ENCODE results near the gene DECR2. TPM values are rescaled to one million over a fixed set of nuclear protein-coding genes. Genes with fewer than 3 reads are reported as not detected.

DECR2 gene
- total RNA-seq, 1 experiment from 2014 or later, result 17.1 TPM

DNA sequence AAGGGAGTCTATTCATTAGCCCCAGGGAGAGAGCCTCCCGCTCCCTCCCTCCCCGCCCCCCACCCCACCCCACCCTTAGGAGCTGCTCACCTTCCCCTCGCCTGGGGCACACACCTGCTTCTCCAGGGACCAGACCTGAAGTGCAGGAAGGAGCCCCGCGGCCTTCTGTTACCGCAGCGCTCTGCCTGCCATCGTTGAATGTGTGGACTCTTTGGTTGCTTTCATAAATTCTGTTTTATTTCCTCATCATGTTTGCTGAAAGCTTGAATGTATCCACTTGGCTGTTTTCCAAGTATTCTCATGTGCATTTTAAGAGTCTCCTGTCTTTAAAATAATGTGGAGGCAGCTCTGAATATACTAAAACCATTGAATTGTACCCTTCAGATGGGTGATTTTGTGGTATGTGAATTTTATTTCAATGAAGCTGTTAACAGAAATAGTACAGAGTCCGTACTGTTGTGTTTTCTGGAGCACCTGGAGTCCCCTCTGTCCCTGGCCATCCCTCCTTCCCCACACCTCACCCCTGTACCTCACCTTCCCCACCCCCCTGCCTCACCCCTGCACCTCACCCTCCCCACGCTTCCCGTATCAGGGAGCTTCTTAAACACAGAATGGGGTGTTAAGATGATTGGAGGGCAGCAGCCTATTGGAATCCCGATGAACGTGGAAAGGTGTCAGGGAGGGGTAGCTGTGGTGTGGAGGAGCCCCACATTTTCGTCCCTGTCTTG, 49.3 kb downstream of the DECR2 start:
- ChIA-PET RAD21 (ENCODE audit: low non-redundant PET in 1 of 2, low total read pairs in 2 of 2, uncharacterized antibody in 2 of 2, unreplicated experiment in 2 of 2) (no interaction called here), CTCF (no interaction called here), POLR2A (no interaction called here)
- Histone ChIP-seq H3K79me2 (ENCODE audit: insufficient read depth, low read length) (no peaks in the 10 kb centered on the region; the same call in 1 of the 2 replicates), H3K27ac (ENCODE audit: low read depth, low read length) (no peak overlapping the region), H3K9ac (ENCODE audit: low read length) (no peak overlapping the region), H3K36me3 (ENCODE audit: control insufficient read depth in 1 of 2, insufficient read depth in 2 of 2, low read length in 2 of 2) (no peaks in the 10 kb centered on the region), H3K4me1 (ENCODE audit: control insufficient read depth in 1 of 2, insufficient read depth in 2 of 2, low read length in 2 of 2) (peaks cover 4 to 5% of the 10 kb centered on the region in 2 experiments; a peak in 2 of 4 replicates), H3K27me3 (ENCODE audit: insufficient read depth, low read length) (no peaks in the 10 kb centered on the region), H3K4me2 (ENCODE audit: low read length) (no peak overlapping the region), H3K4me3 (replicated peaks in 1 of 2; ENCODE audit: low read depth in 1 of 2, low read length in 2 of 2) (no peak overlapping the region), H3K9me2 (ENCODE audit: insufficient read depth) (no peaks in the 10 kb centered on the region), H2AFZ (ENCODE audit: low read depth, low read length, poor library complexity, severe bottlenecking) (no peak overlapping the region), H3K9me3 (ENCODE audit: control insufficient read depth in 1 of 2, insufficient read depth in 1 of 2, low read depth in 1 of 2, low read length in 2 of 2) (no peaks in the 10 kb centered on the region), H4K20me1 (ENCODE audit: insufficient read depth) (no peaks in the 10 kb centered on the region)
- TF ChIP-seq, protein P1, sequence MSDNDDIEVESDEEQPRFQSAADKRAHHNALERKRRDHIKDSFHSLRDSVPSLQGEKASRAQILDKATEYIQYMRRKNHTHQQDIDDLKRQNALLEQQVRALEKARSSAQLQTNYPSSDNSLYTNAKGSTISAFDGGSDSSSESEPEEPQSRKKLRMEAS (IDR thresholded peaks at IDR 0.05), result no peak
- DNase-seq (ENCODE audit: low read depth, low spot score) (no peak), ATAC-seq (no peak)
- intact Hi-C loops (cut with micrococcal nuclease), result no loop called here
- BruUV-seq (replicated peaks), result no TSS peak

DNA sequence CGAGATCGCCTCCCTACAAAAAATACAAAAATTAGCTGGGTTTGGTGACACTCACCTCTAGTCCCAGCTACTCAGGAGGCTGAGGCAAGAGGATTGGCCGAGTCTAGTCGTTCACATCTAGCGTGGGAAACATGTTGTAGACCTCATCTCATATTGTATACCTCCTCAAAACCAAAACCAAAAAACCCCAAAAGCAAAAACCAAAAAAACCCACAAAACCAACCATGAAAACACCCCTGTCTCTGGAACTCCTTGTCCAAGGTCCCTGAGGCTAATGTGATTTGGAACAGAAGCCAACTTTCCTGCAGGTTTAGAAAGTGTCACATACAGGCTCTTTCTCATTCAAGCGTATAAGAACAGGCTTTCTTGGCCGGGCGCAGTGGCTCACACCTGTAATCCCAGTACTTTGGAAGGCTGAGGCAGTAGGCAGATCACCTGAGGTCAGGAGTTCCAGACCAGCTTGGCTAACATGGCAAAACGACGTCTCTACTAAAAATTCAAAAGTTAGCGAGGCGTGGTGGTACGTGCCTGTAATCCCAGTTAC, 52.8 kb downstream of the DECR2 start:
- Histone ChIP-seq H3K79me2 (ENCODE audit: insufficient read depth, low read length) (no peaks in the 10 kb centered on the region), H3K9me3 (ENCODE audit: control insufficient read depth in 1 of 2, insufficient read depth in 1 of 2, low read depth in 1 of 2, low read length in 2 of 2) (no peaks in the 10 kb centered on the region), H3K9ac (ENCODE audit: low read length) (no peak overlapping the region), H3K27me3 (ENCODE audit: insufficient read depth, low read length) (no peaks in the 10 kb centered on the region), H3K27ac (ENCODE audit: low read depth, low read length) (no peak overlapping the region), H3K4me2 (ENCODE audit: low read length) (no peak overlapping the region), H3K4me1 (ENCODE audit: control insufficient read depth in 1 of 2, insufficient read depth in 2 of 2, low read length in 2 of 2) (peaks cover 4 to 5% of the 10 kb centered on the region in 2 experiments; a peak in 2 of 4 replicates), H4K20me1 (ENCODE audit: insufficient read depth) (no peaks in the 10 kb centered on the region), H3K36me3 (ENCODE audit: control insufficient read depth in 1 of 2, insufficient read depth in 2 of 2, low read length in 2 of 2) (no peaks in the 10 kb centered on the region), H3K4me3 (replicated peaks in 1 of 2; ENCODE audit: low read depth in 1 of 2, low read length in 2 of 2) (no peak overlapping the region), H3K9me2 (ENCODE audit: insufficient read depth) (no peaks in the 10 kb centered on the region), H2AFZ (ENCODE audit: low read depth, low read length, poor library complexity, severe bottlenecking) (no peak overlapping the region)
- DNase-seq (ENCODE audit: low read depth, low spot score) (no peak), ATAC-seq (no peak)
- BruUV-seq (replicated peaks), result no TSS peak
- ChIA-PET POLR2A (no interaction called here), CTCF (no interaction called here), RAD21 (ENCODE audit: low non-redundant PET in 1 of 2, low total read pairs in 2 of 2, uncharacterized antibody in 2 of 2, unreplicated experiment in 2 of 2) (no interaction called here)
- intact Hi-C loops (cut with micrococcal nuclease), result no loop called here
- TF ChIP-seq, protein P2, sequence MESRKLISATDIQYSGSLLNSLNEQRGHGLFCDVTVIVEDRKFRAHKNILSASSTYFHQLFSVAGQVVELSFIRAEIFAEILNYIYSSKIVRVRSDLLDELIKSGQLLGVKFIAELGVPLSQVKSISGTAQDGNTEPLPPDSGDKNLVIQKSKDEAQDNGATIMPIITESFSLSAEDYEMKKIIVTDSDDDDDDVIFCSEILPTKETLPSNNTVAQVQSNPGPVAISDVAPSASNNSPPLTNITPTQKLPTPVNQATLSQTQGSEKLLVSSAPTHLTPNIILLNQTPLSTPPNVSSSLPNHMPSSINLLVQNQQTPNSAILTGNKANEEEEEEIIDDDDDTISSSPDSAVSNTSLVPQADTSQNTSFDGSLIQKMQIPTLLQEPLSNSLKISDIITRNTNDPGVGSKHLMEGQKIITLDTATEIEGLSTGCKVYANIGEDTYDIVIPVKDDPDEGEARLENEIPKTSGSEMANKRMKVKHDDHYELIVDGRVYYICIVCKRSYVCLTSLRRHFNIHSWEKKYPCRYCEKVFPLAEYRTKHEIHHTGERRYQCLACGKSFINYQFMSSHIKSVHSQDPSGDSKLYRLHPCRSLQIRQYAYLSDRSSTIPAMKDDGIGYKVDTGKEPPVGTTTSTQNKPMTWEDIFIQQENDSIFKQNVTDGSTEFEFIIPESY (IDR thresholded peaks at IDR 0.05; ENCODE audit: extremely low read depth, insufficient replicate concordance, low read length), result no peak
- TF ChIP-seq ZFX (IDR thresholded peaks at IDR 0.05) (no peak), FOSL1 (IDR thresholded peaks at IDR 0.05; ENCODE audit: low read depth) (no peak), ELF1 (IDR thresholded peaks at IDR 0.05; ENCODE audit: borderline replicate concordance, low read depth) (no peak), JUND (IDR thresholded peaks at IDR 0.05) (no peak), POLR2A (IDR thresholded peaks at IDR 0.05; ENCODE audit: borderline replicate concordance, extremely low read depth, insufficient read depth, insufficient read length) (no peak), SP1 (IDR thresholded peaks at IDR 0.05; ENCODE audit: low read depth) (no peak), CBX3 (IDR thresholded peaks at IDR 0.05; ENCODE audit: low read depth) (no peak), ZNF274 (IDR thresholded peaks at IDR 0.05; ENCODE audit: low read depth, low read length) (no peak)
- TF ChIP-seq, protein P3, sequence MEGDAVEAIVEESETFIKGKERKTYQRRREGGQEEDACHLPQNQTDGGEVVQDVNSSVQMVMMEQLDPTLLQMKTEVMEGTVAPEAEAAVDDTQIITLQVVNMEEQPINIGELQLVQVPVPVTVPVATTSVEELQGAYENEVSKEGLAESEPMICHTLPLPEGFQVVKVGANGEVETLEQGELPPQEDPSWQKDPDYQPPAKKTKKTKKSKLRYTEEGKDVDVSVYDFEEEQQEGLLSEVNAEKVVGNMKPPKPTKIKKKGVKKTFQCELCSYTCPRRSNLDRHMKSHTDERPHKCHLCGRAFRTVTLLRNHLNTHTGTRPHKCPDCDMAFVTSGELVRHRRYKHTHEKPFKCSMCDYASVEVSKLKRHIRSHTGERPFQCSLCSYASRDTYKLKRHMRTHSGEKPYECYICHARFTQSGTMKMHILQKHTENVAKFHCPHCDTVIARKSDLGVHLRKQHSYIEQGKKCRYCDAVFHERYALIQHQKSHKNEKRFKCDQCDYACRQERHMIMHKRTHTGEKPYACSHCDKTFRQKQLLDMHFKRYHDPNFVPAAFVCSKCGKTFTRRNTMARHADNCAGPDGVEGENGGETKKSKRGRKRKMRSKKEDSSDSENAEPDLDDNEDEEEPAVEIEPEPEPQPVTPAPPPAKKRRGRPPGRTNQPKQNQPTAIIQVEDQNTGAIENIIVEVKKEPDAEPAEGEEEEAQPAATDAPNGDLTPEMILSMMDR (IDR thresholded peaks at IDR 0.05 in 2 of 3, conservative IDR thresholded peaks at IDR 0.05 in 1 of 3; ENCODE audit: borderline replicate concordance in 1 of 3, insufficient read depth in 1 of 3, low read depth in 2 of 3, low read length in 2 of 3), result no peak
- TF ChIP-seq, protein P4, sequence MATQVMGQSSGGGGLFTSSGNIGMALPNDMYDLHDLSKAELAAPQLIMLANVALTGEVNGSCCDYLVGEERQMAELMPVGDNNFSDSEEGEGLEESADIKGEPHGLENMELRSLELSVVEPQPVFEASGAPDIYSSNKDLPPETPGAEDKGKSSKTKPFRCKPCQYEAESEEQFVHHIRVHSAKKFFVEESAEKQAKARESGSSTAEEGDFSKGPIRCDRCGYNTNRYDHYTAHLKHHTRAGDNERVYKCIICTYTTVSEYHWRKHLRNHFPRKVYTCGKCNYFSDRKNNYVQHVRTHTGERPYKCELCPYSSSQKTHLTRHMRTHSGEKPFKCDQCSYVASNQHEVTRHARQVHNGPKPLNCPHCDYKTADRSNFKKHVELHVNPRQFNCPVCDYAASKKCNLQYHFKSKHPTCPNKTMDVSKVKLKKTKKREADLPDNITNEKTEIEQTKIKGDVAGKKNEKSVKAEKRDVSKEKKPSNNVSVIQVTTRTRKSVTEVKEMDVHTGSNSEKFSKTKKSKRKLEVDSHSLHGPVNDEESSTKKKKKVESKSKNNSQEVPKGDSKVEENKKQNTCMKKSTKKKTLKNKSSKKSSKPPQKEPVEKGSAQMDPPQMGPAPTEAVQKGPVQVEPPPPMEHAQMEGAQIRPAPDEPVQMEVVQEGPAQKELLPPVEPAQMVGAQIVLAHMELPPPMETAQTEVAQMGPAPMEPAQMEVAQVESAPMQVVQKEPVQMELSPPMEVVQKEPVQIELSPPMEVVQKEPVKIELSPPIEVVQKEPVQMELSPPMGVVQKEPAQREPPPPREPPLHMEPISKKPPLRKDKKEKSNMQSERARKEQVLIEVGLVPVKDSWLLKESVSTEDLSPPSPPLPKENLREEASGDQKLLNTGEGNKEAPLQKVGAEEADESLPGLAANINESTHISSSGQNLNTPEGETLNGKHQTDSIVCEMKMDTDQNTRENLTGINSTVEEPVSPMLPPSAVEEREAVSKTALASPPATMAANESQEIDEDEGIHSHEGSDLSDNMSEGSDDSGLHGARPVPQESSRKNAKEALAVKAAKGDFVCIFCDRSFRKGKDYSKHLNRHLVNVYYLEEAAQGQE (IDR thresholded peaks at IDR 0.05; ENCODE audit: low read depth), result no peak
